NCI-H128 (cell line): ENCODE measurements around the gene CELSR1.

Experiments used
- DNase-seq: peaks from one replicate; lab custom pipeline; 2025; ENCODE audit not compliant: unreplicated experiment; lab: John Stamatoyannopoulos, UW

CELSR1 gene

GRCh38 chr22:46447906-46448305 is 89.5 kb downstream of the CELSR1 start:
- DNase-seq: no peak

- no peak for DNase-seq
Observed at GRCh38 chr22:46446799-46447198, 90.6 kb downstream of the CELSR1 start.

GRCh38 chr22:46445771-46446420 is 91.5 kb downstream of the CELSR1 start:
- no peak for DNase-seq

- no peak for DNase-seq
Observed at GRCh38 chr22:46444390-46444854, 93.0 kb downstream of the CELSR1 start.

GRCh38 chr22:46443850-46444389 is 93.5 kb downstream of the CELSR1 start:
- no peak for DNase-seq

GRCh38 chr22:46442217-46442853 is 95.1 kb downstream of the CELSR1 start:
- no peak for DNase-seq

GRCh38 chr22:46439576-46440465 is 97.6 kb downstream of the CELSR1 start:
- no peak for DNase-seq

- no peak for DNase-seq
Observed at GRCh38 chr22:46439111-46439510, 98.3 kb downstream of the CELSR1 start.

GRCh38 chr22:46437671-46438440 is 99.6 kb downstream of the CELSR1 start:
- DNase-seq: no peak

GRCh38 chr22:46436595-46437175 is 100.7 kb downstream of the CELSR1 start:
- no peak for DNase-seq

- no peak for DNase-seq
Observed at GRCh38 chr22:46433318-46433717, 104.1 kb downstream of the CELSR1 start.

GRCh38 chr22:46432164-46433068 is 105.0 kb downstream of the CELSR1 start:
- no peak for DNase-seq

GRCh38 chr22:46430961-46431838 is 106.2 kb downstream of the CELSR1 start:
- no peak for DNase-seq

- no peak for DNase-seq
Observed at GRCh38 chr22:46429325-46429853, 108.0 kb downstream of the CELSR1 start.

- DNase-seq: no peak
Observed at GRCh38 chr22:46428602-46429324, 108.7 kb downstream of the CELSR1 start.

GRCh38 chr22:46428171-46428570 is 109.2 kb downstream of the CELSR1 start:
- DNase-seq: no peak

GRCh38 chr22:46425016-46425415 is 112.4 kb downstream of the CELSR1 start:
- no peak for DNase-seq
